NCI-H82 treated with DMSO at 0.1 percent for 48 hours (cell line): ENCODE data around the gene ATP6V1A.
A peak's percentile ranks its signal among the peaks of the same experiment; 100 is the strongest.

Experiments used
- DNase-seq: peaks from one replicate; lab custom pipeline; 2025; ENCODE audit not compliant: unreplicated experiment; lab: John Stamatoyannopoulos, UW

Gene ATP6V1A

GRCh38 chr3:113745756-113746547 lies 883 bp upstream of the ATP6V1A start, which contains the start of gene NAA50:
TSS of gene NAA50 (minus strand) at chr3:113746249. CDS start at chr3:113745949, 300 bp downstream.
- DNase-seq = peak; percentile 84

GRCh38 chr3:113747283-113748046 lies 630 bp downstream of the ATP6V1A start:
- no peak for DNase-seq

- DNase-seq = no peak
Observed at GRCh38 chr3:113751141-113751540, 4.3 kb downstream of the ATP6V1A start.

GRCh38 chr3:113753376-113753985 lies 6.6 kb downstream of the ATP6V1A start:
- no peak for DNase-seq

- no peak for DNase-seq
Observed at GRCh38 chr3:113754494-113755159, 7.8 kb downstream of the ATP6V1A start.

- no peak for DNase-seq
Observed at GRCh38 chr3:113758389-113759024, 11.7 kb downstream of the ATP6V1A start.

GRCh38 chr3:113764698-113765097 lies 17.9 kb downstream of the ATP6V1A start:
- no peak for DNase-seq

GRCh38 chr3:113769551-113769950 lies 22.7 kb downstream of the ATP6V1A start:
- DNase-seq = no peak

- DNase-seq = no peak
Observed at GRCh38 chr3:113771993-113772392, 25.2 kb downstream of the ATP6V1A start.

- DNase-seq = no peak
Observed at GRCh38 chr3:113773381-113773780, 26.5 kb downstream of the ATP6V1A start.

GRCh38 chr3:113775516-113775915 lies 28.7 kb downstream of the ATP6V1A start:
- no peak for DNase-seq

- DNase-seq = no peak
Observed at GRCh38 chr3:113776564-113776963, 29.7 kb downstream of the ATP6V1A start.

- no peak for DNase-seq
Observed at GRCh38 chr3:113783463-113783862, 36.6 kb downstream of the ATP6V1A start.

GRCh38 chr3:113783980-113784379 lies 37.1 kb downstream of the ATP6V1A start:
- no peak for DNase-seq

GRCh38 chr3:113791381-113791780 lies 44.5 kb downstream of the ATP6V1A start:
- no peak for DNase-seq

- DNase-seq = no peak
Observed at GRCh38 chr3:113794526-113794925, 47.7 kb downstream of the ATP6V1A start.

GRCh38 chr3:113795693-113796092 lies 48.9 kb downstream of the ATP6V1A start:
- DNase-seq = no peak

GRCh38 chr3:113802795-113803455 lies 56.1 kb downstream of the ATP6V1A start:
- no peak for DNase-seq

GRCh38 chr3:113804661-113805060 lies 57.8 kb downstream of the ATP6V1A start:
- DNase-seq = no peak

- no peak for DNase-seq
Observed at GRCh38 chr3:113805249-113805648, 58.4 kb downstream of the ATP6V1A start.
